ENCODE measurements around the gene SPINK4.

GRCh38 chr9:33230756-33231622, 9.0 kb upstream of the SPINK4 start:
- TF ChIP-seq CTCF (IDR thresholded peaks at IDR 0.05; ENCODE audit: borderline replicate concordance, extremely low read depth, low read length, poor library complexity, severe bottlenecking) (no peak), EZH2 (IDR thresholded peaks at IDR 0.05; ENCODE audit: borderline replicate concordance, low read depth, low read length, severe bottlenecking) (no peak)
